Muscle of leg (tissue), 11 donors: ENCODE results near the gene PNLIPRP2. TPM values are rescaled to one million over a fixed set of nuclear protein-coding genes. Genes with fewer than 3 reads are reported as not detected.

Source experiments
- DNase-seq: peaks from one replicate; pipeline ENCODE4 v3.0.0; 2013
- H3K27ac ChIP-seq: one replicate; pipeline ENCODE4 v1.5.1; 2013; ENCODE audit warnings: mild to moderate bottlenecking, low read length, control low read depth
- H3K27me3 ChIP-seq: one replicate; pipeline ENCODE4 v1.6.1; 2013; ENCODE audit warnings: low read length; ENCODE audit not compliant: control insufficient read depth, insufficient read depth
- H3K36me3 ChIP-seq: one replicate; pipeline ENCODE4 v1.6.1; 2013; ENCODE audit warnings: low read length; ENCODE audit not compliant: control insufficient read depth, insufficient read depth
- H3K4me1 ChIP-seq: one replicate; pipeline ENCODE4 v1.6.1; 2013; ENCODE audit warnings: low read length; ENCODE audit not compliant: control insufficient read depth, insufficient read depth
- H3K4me3 ChIP-seq: one replicate; pipeline ENCODE4 v1.5.1; 2013; ENCODE audit warnings: low read length, control low read depth
- H3K9me3 ChIP-seq: replicated peaks from 2 replicates; pipeline ENCODE4 v1.6.1; 2013; ENCODE audit warnings: low read depth, low read length; ENCODE audit not compliant: control insufficient read depth
- WGBS: methylation state at CpG from one replicate; pipeline ENCODE4 v1.1.5; 2013; ENCODE audit warnings: missing lambda C conversion rate; ENCODE audit not compliant: insufficient coverage; 5-methylcytosine and 5-hydroxymethylcytosine counted together
- polyA plus RNA-seq, 8 donors: library from polyadenylated mRNA; unstranded; fragments of 120-200 nt; gene quantifications; one replicate each; pipeline versions ENCODE4 v1.2.1 to v1.2.3, GENCODE V29; 2013; ENCODE audit warnings: inconsistent platforms in 1 of 8, low replicate concordance in 1 of 8; ENCODE audit not compliant: insufficient read length in 8 of 8, insufficient read depth in 1 of 8
- total RNA-seq: library from RNA; stranded (reverse); fragments of 120-200 nt; gene quantifications from one replicate; pipeline ENCODE4 v1.2.4, GENCODE V29; 2013

The PNLIPRP2 gene
- total and polyA plus RNA-seq, 9 donors, result 0.20 to 0.51 (median 0.46) TPM; not detected in 3

DNA sequence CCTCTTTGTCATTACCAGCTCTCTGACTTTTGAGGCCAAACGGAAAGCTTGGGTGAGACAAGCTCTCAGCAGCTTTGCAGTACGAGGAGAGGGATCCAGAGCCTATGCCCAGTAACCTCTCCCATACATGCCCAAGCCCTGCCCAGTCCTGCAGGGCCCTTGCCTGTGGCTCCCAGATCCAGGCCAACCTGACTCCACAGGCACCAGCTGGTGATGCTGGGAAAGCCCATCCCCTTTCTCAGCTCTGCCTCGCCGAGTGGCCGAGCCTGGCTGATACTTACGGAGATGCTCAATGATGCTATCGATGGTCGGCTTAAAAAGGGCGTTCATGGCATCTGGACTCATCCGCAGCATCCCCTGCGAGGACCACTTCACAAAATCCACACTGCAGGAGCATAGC is 55.4 kb downstream of the PNLIPRP2 start:
- no peak overlapping the region for H3K27ac ChIP-seq
- 86% methylated on average over 10 of the region's 11 CpGs for WGBS
- DNase-seq, result no peak
- no peaks in the 10 kb centered on the region for H3K4me1 ChIP-seq
- peaks cover 5% of the 10 kb centered on the region for H3K36me3 ChIP-seq
- H3K27me3 ChIP-seq, result no peaks in the 10 kb centered on the region
- H3K4me3 ChIP-seq, result no peak overlapping the region
- H3K9me3 ChIP-seq, result no peaks in the 10 kb centered on the region

DNA sequence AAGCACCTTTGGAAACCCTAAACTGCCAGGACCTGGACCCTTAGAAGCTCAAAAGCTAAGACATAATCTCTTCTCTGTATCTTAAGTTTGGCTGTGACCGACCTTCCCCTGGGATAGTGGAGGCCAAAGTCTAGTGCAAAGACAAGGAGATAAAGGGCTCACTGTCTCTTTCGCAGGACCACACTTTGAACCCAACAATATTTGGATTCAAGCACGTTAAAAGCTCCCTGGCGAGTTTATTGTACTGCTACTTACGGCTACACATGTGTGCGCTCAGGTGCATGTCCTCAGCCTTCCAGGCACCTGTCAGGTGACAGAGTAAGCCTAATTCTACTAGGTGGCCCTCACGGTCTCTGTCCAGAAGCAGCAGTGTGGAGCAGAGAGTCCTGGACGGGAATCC is 55.9 kb downstream of the PNLIPRP2 start:
- Histone ChIP-seq H3K36me3 (peaks cover 5% of the 10 kb centered on the region), H3K27me3 (no peaks in the 10 kb centered on the region), H3K4me1 (no peaks in the 10 kb centered on the region), H3K4me3 (no peak overlapping the region), H3K27ac (no peak overlapping the region), H3K9me3 (no peaks in the 10 kb centered on the region)
- WGBS, result 79% methylated on average over 7 of the region's 8 CpGs
- no peak for DNase-seq

DNA sequence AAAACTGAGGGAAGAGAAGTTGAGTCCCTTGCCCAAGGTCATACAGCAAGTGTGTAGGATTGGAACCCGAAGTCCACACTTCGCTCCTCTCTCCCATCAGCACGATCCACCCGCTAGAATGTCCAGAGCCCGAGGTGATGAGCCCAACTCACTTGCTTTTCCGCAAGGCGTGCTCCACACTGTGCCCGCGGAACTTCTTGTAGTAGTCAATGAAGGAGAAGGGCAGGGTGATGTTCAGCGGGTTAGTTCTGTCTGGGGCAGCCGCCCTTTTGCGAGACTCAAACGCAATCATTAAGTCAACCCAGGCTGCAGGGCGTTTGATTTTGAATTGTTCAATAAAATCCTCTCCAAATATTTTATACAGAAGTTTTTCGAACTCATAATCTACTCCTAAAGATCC is 58.6 kb downstream of the PNLIPRP2 start:
- WGBS, result 100% methylated on average over 2 of the region's 15 CpGs
- Histone ChIP-seq H3K4me3 (no peak overlapping the region), H3K4me1 (no peaks in the 10 kb centered on the region), H3K27me3 (no peaks in the 10 kb centered on the region), H3K9me3 (no peaks in the 10 kb centered on the region), H3K27ac (no peak overlapping the region), H3K36me3 (peaks cover 5% of the 10 kb centered on the region)
- DNase-seq, result no peak

DNA sequence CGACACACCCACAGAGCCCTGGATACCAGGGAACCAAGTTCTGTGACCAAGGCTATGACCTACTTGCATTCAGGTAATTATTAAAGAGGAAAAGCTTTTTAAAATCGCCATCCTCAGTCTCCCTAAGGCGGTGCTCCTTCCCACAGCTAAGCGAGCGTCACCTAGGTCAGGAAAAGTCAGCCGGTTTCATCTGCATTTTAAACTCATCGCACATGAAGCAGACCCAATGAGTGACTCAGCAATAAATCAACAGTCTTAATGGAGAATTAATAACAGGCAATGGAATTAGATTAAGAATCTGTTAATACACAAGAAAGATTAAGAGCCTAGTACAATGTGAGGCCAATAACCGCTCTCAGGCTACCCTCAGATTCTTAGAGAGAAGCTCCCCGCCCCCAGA is 62.4 kb downstream of the PNLIPRP2 start:
- H3K36me3 ChIP-seq, result no peaks in the 10 kb centered on the region
- no peaks in the 10 kb centered on the region for H3K27me3 ChIP-seq
- H3K9me3 ChIP-seq, result no peaks in the 10 kb centered on the region
- no peak overlapping the region for H3K27ac ChIP-seq
- H3K4me3 ChIP-seq, result no peak overlapping the region
- H3K4me1 ChIP-seq, result peaks cover 10% of the 10 kb centered on the region
- no peak for DNase-seq
- WGBS, result 80% methylated on average over 1 of the region's 9 CpGs

DNA sequence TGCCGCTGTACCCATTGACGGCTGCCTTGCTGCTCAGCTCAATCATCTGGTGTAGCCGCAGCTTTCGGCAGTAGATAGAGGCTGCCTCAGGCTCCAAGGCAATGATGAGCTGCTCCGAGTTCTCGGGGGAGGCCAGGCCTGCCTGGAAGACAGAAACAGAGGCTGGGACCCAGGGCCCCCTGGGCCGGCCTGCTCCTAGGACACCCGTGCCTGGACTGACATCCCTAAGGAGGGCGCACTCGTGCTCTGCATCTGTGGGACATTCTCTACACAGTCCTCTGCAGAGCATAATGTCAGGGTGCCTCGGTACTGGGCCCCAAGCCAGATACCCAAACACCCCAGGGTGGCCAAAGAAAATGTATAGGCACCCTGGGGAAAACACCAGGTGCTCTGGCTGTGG is 63.1 kb downstream of the PNLIPRP2 start:
- Histone ChIP-seq H3K4me3 (no peak overlapping the region), H3K9me3 (no peaks in the 10 kb centered on the region), H3K36me3 (no peaks in the 10 kb centered on the region), H3K27me3 (no peaks in the 10 kb centered on the region), H3K4me1 (peaks cover 15% of the 10 kb centered on the region), H3K27ac (no peak overlapping the region)
- no peak for DNase-seq
- whole genome bisulfite sequencing, result 84% methylated on average over 9 of the region's 11 CpGs

DNA sequence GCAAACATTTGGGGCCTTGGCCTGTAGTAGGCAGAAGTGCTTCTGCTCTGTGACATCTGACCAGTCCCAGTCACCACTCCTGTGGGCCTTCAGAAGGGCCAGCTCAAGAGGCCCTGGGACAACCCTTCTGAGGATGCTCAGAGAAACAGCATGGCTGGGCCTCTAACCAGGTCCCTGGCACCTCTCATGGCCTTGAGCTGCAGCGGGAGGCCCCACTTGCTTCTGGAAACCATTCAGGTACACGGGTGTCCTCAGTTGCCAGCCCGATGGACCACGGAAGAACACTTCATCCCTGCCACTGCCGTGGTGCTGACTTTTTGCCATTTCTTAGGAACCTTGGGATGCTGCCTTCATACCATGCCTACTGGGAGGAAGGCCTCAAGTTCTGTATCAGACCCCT is 64.0 kb downstream of the PNLIPRP2 start:
- no peak overlapping the region for H3K27ac ChIP-seq

DNA sequence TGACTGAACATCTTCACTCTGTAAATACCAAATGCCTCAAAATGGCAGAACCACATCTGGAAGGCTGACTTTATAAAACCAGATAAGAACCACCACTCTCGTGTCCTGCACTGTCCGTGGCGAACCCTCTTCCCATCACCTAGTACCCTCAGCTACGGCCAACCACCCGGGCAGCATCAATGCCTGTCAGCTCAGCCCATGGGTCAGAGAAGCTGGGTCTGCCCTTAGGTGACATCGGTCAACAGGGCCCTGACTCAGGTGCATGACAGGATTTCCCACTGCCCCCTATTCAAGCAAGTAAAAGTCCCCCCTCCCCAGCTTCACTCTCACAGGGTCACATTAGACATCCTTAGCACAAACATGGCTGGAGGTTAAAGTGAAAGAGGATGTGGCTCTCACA is 65.1 kb downstream of the PNLIPRP2 start:
- H3K27me3 ChIP-seq, result no peaks in the 10 kb centered on the region
- no peaks in the 10 kb centered on the region for H3K36me3 ChIP-seq
- H3K9me3 ChIP-seq, result no peaks in the 10 kb centered on the region
- H3K4me1 ChIP-seq, result peaks cover 33% of the 10 kb centered on the region
- DNase-seq, result no peak
- no peak overlapping the region for H3K27ac ChIP-seq
- 100% methylated on average over 5 of the region's 6 CpGs for WGBS
- no peak overlapping the region for H3K4me3 ChIP-seq

More for the DNA sequence above, 64.0 kb downstream of the PNLIPRP2 start:
- no peaks in the 10 kb centered on the region for H3K27me3 ChIP-seq
- H3K4me1 ChIP-seq, result peaks cover 25% of the 10 kb centered on the region
- no peaks in the 10 kb centered on the region for H3K9me3 ChIP-seq
- H3K36me3 ChIP-seq, result no peaks in the 10 kb centered on the region
- no peak overlapping the region for H3K4me3 ChIP-seq
- WGBS, result 92% methylated on average over 5 of the region's 5 CpGs
- DNase-seq, result no peak

DNA sequence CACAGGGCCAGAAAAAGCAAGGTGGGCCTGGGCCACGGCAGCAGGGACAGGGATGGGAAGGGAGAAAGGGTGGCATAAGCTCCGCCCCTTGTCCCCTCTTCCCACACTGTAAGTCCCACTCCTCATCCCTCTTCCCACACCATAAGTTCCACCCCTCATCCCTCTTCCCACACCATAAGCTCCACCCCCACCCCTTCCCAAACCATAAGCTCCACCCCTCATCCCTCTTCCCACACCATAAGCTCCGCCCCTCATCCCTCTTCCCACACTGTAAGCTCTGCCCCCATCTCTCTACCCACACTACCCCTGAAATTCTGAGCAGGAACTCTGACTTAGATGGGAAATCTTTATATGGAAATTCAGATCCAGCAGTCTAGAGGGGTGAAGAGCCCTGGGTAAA is 65.9 kb downstream of the PNLIPRP2 start:
- H3K36me3 ChIP-seq, result no peaks in the 10 kb centered on the region
- H3K27ac ChIP-seq, result no peak overlapping the region
- WGBS, result 80% methylated on average over 1 of the region's 3 CpGs
- no peaks in the 10 kb centered on the region for H3K9me3 ChIP-seq
- H3K27me3 ChIP-seq, result no peaks in the 10 kb centered on the region
- H3K4me1 ChIP-seq, result peaks cover 41% of the 10 kb centered on the region
- no peak for DNase-seq
- H3K4me3 ChIP-seq, result no peak overlapping the region

DNA sequence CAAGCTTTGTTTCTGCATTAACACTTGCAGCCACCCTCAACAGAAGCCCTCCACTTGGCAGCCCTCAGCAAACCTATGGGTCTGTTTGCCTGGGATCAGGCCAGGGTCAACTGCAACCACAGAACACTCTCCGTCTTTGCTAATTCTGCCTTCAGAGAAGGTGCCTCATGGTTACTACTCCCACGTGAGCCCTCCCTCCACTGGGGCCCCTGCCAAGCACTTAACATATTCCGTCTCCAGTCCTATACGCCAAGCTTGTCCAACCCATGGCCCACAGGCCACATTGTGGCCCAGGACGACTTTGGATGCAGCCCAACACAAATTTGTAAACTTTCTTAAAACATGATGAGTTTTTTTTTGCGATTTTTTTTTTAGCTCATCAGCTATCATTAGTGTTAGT is 66.9 kb downstream of the PNLIPRP2 start:
- peak; percentile 22 for DNase-seq
- no peaks in the 10 kb centered on the region for H3K9me3 ChIP-seq
- H3K36me3 ChIP-seq, result no peaks in the 10 kb centered on the region
- 37% methylated on average over 3 of the region's 6 CpGs for WGBS
- H3K4me1 ChIP-seq, result peaks cover 50% of the 10 kb centered on the region
- H3K27ac ChIP-seq, result no peak overlapping the region
- H3K4me3 ChIP-seq, result no peak overlapping the region
- H3K27me3 ChIP-seq, result no peaks in the 10 kb centered on the region

DNA sequence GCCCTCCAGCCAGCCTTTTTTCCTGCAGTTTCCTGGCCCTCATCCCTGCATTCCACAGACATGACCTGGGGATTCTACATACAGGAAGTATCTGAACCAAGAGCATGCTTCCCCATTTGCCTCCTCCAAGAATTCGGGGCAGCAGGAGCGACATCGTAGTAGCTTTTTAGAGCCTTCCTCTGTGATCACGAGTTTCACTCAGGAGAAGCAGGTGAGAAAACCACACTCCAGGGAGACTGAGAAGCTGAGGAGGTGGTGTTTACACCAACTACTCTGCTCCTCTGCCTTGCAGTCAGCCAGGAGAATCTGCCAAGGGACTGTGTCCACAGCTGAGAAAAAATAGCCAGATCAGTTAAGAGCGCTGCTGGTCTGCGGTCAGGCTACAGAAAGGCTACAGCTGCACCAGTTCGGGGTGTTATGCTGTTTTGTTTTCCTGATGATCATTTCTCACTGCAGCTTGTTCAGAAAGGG is 67.5 kb downstream of the PNLIPRP2 start:
- Histone ChIP-seq H3K27ac (peak overlapping the region; percentile 59), H3K4me3 (no peak overlapping the region), H3K4me1 (peaks cover 50% of the 10 kb centered on the region), H3K9me3 (no peaks in the 10 kb centered on the region), H3K27me3 (no peaks in the 10 kb centered on the region), H3K36me3 (no peaks in the 10 kb centered on the region)
- 10% methylated on average over 3 of the region's 7 CpGs for WGBS
- peak; percentile 83 for DNase-seq
